Ishikawa (cell line): ENCODE data around the gene LRIT1.

ENCODE experiments used
- EP300 ChIP-seq: IDR thresholded peaks from 2 replicates; pipeline ENCODE4 v1.6.1; 2012; ENCODE audit warnings: borderline replicate concordance
- TF ChIP-seq, protein P1 (sequence below): IDR thresholded peaks from 2 replicates; pipeline ENCODE4 v1.6.1; 2012

DNA sequence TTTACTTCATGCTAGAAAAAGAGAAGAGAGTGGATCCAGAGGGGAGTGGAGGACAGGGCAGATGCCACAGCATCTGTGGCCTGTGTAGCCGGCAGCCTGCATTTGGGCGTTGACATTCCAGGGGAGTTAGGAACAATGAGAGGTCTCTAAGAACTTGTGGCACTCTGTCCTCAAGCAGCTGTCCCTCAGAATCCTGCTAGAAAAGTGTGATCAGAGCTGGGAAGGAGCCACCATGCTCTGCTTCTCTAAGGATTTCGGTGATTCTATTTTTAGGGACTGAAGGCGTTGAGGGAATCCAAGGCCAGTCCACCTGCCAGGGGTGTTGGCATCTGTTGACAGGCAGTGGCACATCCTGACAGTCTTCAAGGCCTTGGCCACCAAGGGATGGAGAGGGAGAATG lies 23.6 kb downstream of the LRIT1 start:
- TF ChIP-seq EP300 = no peak
- TF ChIP-seq, protein P1, sequence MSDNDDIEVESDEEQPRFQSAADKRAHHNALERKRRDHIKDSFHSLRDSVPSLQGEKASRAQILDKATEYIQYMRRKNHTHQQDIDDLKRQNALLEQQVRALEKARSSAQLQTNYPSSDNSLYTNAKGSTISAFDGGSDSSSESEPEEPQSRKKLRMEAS = no peak
